Liver (tissue), 9 donors: ENCODE results near the gene PPM1J. TPM values are rescaled to one million over a fixed set of nuclear protein-coding genes. Genes with fewer than 3 reads are reported as not detected.

Experiments
- DNase-seq: peaks from one replicate; pipeline ENCODE4 v3.0.0-alpha.2; 2017; ENCODE audit warnings: low spot score
- H3K27ac ChIP-seq, 2 donors: one replicate each; pipeline ENCODE4 v1.7.0; 2013; ENCODE audit warnings: inconsistent platforms in 2 of 2, low read length in 2 of 2, control low read depth in 1 of 2, low read depth in 1 of 2, mild to moderate bottlenecking in 1 of 2
- H3K27me3 ChIP-seq, 4 donors: one replicate each; pipeline versions ENCODE4 v1.6.1 to v1.7.0; 2013; ENCODE audit warnings: low read length in 3 of 4, inconsistent platforms in 1 of 4, mild to moderate bottlenecking in 1 of 4, moderate library complexity in 1 of 4; ENCODE audit not compliant: control insufficient read depth in 4 of 4, insufficient read depth in 4 of 4
- H3K36me3 ChIP-seq, 4 donors: one replicate each; pipeline versions ENCODE4 v1.6.1 to v1.7.0; 2013; ENCODE audit warnings: low read length in 3 of 4, mild to moderate bottlenecking in 3 of 4, low read depth in 1 of 4, moderate library complexity in 1 of 4; ENCODE audit not compliant: control insufficient read depth in 4 of 4, insufficient read depth in 3 of 4
- H3K4me1 ChIP-seq, 4 donors: one replicate each; pipeline versions ENCODE4 v1.6.1 to v1.7.0; 2013; ENCODE audit warnings: low read length in 3 of 4, mild to moderate bottlenecking in 3 of 4, moderate library complexity in 1 of 4; ENCODE audit not compliant: control insufficient read depth in 4 of 4, insufficient read depth in 4 of 4
- H3K4me3 ChIP-seq, 3 donors: one replicate each; pipeline versions ENCODE4 v1.6.1 to v1.7.0; 2013; ENCODE audit warnings: low read length in 3 of 3, control low read depth in 1 of 3, low read depth in 1 of 3, mild to moderate bottlenecking in 1 of 3
- H3K9ac ChIP-seq, 2 donors: one replicate each; pipeline ENCODE4 v1.7.0; 2013; ENCODE audit warnings: low read length in 2 of 2, mild to moderate bottlenecking in 2 of 2, moderate library complexity in 2 of 2, control low read depth in 1 of 2, low read depth in 1 of 2
- H3K9me3 ChIP-seq, 4 donors: one replicate each; pipeline versions ENCODE4 v1.6.1 to v1.7.0; 2013; ENCODE audit warnings: low read length in 3 of 4; ENCODE audit not compliant: control insufficient read depth in 4 of 4
- ATF3 ChIP-seq: IDR thresholded peaks from 2 replicates; pipeline ENCODE4 v1.6.1; 2016; ENCODE audit warnings: antibody characterized with exemption
- CTCF ChIP-seq: fragments of 150-350 bp; IDR thresholded peaks from 2 replicates; pipeline ENCODE4 v1.5.1; 2017; ENCODE audit warnings: improper control_type of control experiment, low read depth, low read length; ENCODE audit not compliant: missing input control
- EGR1 ChIP-seq, 2 donors: IDR thresholded peaks; 2 replicates each; pipeline ENCODE4 v1.6.1; 2016 to 2018; ENCODE audit warnings: antibody characterized with exemption in 2 of 2, low read depth in 2 of 2
- FOXA1 ChIP-seq: IDR thresholded peaks from 2 replicates; pipeline ENCODE4 v1.6.1; 2016; ENCODE audit warnings: antibody characterized with exemption
- FOXA2 ChIP-seq: IDR thresholded peaks from 2 replicates; pipeline ENCODE4 v1.6.1; 2016; ENCODE audit warnings: antibody characterized with exemption
- GABPA ChIP-seq, 2 donors: IDR thresholded peaks in 1 of 2; conservative IDR thresholded peaks in 1 of 2; 2 replicates each; pipeline ENCODE4 v1.6.1; 2016; ENCODE audit warnings: antibody characterized with exemption in 2 of 2, mild to moderate bottlenecking in 1 of 2, moderate library complexity in 1 of 2
- HNF4A ChIP-seq, 2 donors: conservative IDR thresholded peaks; 2 replicates each; pipeline ENCODE4 v1.6.1; 2016; ENCODE audit warnings: antibody characterized with exemption in 2 of 2, mild to moderate bottlenecking in 2 of 2
- HNF4G ChIP-seq: IDR thresholded peaks from 2 replicates; pipeline ENCODE4 v1.6.1; 2016; ENCODE audit warnings: antibody characterized with exemption
- JUND ChIP-seq, 2 donors: IDR thresholded peaks; 2 replicates each; pipeline ENCODE4 v1.6.1; 2016; ENCODE audit warnings: antibody characterized with exemption in 2 of 2
- NR2F2 ChIP-seq: IDR thresholded peaks from 2 replicates; pipeline ENCODE4 v1.6.1; 2016; ENCODE audit warnings: antibody characterized with exemption
- RAD21 ChIP-seq, 2 donors: IDR thresholded peaks; 2 replicates each; pipeline ENCODE4 v1.6.1; 2016; ENCODE audit warnings: antibody characterized with exemption in 2 of 2, mild to moderate bottlenecking in 2 of 2
- REST ChIP-seq: IDR thresholded peaks from 2 replicates; pipeline ENCODE4 v1.6.1; 2016; ENCODE audit warnings: antibody characterized with exemption, mild to moderate bottlenecking
- RXRA ChIP-seq, 2 donors: IDR thresholded peaks; 2 replicates each; pipeline ENCODE4 v1.6.1; 2017 to 2018; ENCODE audit warnings: antibody characterized with exemption in 2 of 2, mild to moderate bottlenecking in 1 of 2
- SP1 ChIP-seq: IDR thresholded peaks from 2 replicates; pipeline ENCODE4 v1.6.1; 2018; ENCODE audit warnings: antibody characterized with exemption, mild to moderate bottlenecking
- TAF1 ChIP-seq: conservative IDR thresholded peaks from 2 replicates; pipeline ENCODE4 v1.6.1; 2016; ENCODE audit warnings: antibody characterized with exemption, mild to moderate bottlenecking
- YY1 ChIP-seq: IDR thresholded peaks from 2 replicates; pipeline ENCODE4 v1.6.1; 2016; ENCODE audit warnings: antibody characterized with exemption, mild to moderate bottlenecking
- ZBTB33 ChIP-seq: IDR thresholded peaks from 2 replicates; pipeline ENCODE4 v1.6.1; 2016; ENCODE audit warnings: antibody characterized with exemption
- WGBS: extraction: QIAGEN DNeasy Blood & Tissue Kit; methylation state at CpG from one replicate; pipeline ENCODE4 v1.1.7; 2013; 5-methylcytosine and 5-hydroxymethylcytosine counted together
- polyA plus RNA-seq, 2 donors: library from polyadenylated mRNA; stranded (reverse) in 1 of 2; unstranded in 1 of 2; fragments of 200-250 nt in 1 of 2; fragments of >200 nt in 1 of 2; fragmentation: Nextera tagmentation in 1 of 2; extraction: Ambion mirVana in 1 of 2; gene quantifications; one replicate each; pipeline versions ENCODE4 v1.2.1 to v1.2.3, GENCODE V29; 2013 to 2015
- total RNA-seq, 2 donors: library from RNA; depleted of rRNA; stranded (reverse); fragments of >200 nt; gene quantifications; one replicate each; pipeline ENCODE4 v1.2.3, GENCODE V29; 2014
- TF ChIP-seq, protein P1 (sequence below): IDR thresholded peaks from 2 replicates; pipeline ENCODE4 v1.6.1; 2016; ENCODE audit warnings: antibody characterized with exemption
- donor health status: healthy.
- donor health status: healthy.
- donor health status: healthy.
- donor health status: healthy.
- donor health status: healthy.

Gene PPM1J
- total and polyA plus RNA-seq, 4 donors = 0.08 to 0.17 TPM; not detected in 2

DNA sequence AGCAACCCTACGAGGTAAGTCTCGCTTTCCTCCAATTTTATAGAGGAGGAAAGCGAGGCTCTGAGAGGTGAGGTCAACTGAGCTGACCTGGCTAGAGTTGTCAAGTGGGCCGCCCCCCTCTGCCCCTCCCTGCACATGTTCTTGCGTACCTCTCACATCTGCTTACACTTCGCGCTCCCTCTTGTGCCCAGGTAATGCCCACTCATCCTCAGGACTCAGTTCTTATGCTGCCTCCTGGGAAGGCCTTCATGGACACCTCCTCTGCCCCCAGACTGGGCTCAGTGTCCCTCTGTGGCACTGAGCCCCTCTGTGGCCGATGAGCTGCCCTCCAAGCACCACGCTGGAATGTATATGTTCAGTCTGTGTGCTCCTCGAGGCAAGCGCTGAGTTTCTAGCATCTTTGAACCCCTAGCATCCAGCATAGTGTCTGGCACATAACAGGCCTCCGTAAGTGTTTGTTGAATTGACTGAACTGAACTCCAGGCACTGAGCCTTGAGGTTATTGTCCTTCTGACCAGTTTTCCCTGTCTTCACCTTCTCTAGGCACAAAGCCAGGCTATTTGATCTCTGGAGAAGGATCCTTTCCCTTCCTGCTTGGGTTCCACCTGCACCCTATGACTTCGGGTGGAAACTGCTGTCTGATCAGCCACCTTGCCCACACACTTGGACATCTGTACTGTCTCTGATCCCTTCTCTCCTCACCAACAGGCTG lies 27.2 kb downstream of the PPM1J start:
- Histone ChIP-seq H3K4me1 (no peaks in the 10 kb centered on the region), H3K9ac (no peak overlapping the region), H3K36me3 (peaks cover 4 to 28% (median 19%) of the 10 kb centered on the region in 4 donors), H3K27me3 (no peaks in the 10 kb centered on the region), H3K4me3 (no peak overlapping the region), H3K9me3 (no peaks in the 10 kb centered on the region), H3K27ac (no peak overlapping the region)
- TF ChIP-seq REST (no peak), CTCF (no peak), RXRA (IDR thresholded peaks at IDR 0.05) (no peak)
- 89% methylated on average over 13 of the region's 13 CpGs for whole genome bisulfite sequencing
- no peak for DNase-seq

DNA sequence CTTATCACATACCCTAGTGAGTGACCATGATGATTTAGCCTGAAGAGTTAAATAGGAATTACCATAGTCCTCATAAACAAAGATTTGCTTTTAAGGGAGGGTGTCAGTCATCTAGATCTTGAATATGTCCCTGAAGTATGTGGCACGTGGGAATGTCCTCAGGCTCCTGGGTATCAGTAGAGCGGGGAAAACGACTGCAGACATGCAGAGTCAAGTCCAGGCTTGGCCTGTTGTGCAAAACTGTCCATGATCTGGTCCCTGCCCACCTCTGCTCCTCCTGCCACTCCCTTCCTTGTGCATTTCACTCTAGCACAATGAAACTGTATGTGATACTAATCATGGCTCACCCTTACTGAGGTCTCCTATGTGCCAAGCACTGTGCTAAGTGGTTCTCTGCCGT lies 27.8 kb downstream of the PPM1J start:
- Histone ChIP-seq H3K36me3 (peaks cover 4 to 22% (median 17%) of the 10 kb centered on the region in 4 donors), H3K27me3 (no peaks in the 10 kb centered on the region), H3K4me1 (no peaks in the 10 kb centered on the region), H3K27ac (no peak overlapping the region), H3K9ac (no peak overlapping the region), H3K9me3 (no peaks in the 10 kb centered on the region), H3K4me3 (no peak overlapping the region)
- WGBS = 92% methylated on average over 4 of the region's 4 CpGs
- no peak for TF ChIP-seq EGR1 (IDR thresholded peaks at IDR 0.05; ENCODE audit: low read depth in 2 of 2)
- TF ChIP-seq FOXA2 = no peak
- TF ChIP-seq TAF1 = no peak
- TF ChIP-seq REST = no peak
- TF ChIP-seq, protein P1, sequence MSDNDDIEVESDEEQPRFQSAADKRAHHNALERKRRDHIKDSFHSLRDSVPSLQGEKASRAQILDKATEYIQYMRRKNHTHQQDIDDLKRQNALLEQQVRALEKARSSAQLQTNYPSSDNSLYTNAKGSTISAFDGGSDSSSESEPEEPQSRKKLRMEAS = no peak
- no peak for TF ChIP-seq SP1
- TF ChIP-seq ZBTB33 = no peak
- no peak for TF ChIP-seq FOXA1
- no peak for TF ChIP-seq YY1
- no peak for TF ChIP-seq ATF3
- TF ChIP-seq HNF4G = no peak
- no peak for TF ChIP-seq CTCF
- no peak for TF ChIP-seq RAD21 (IDR thresholded peaks at IDR 0.05)
- no peak for TF ChIP-seq JUND (IDR thresholded peaks at IDR 0.05)
- no peak for TF ChIP-seq GABPA (IDR thresholded peaks at IDR 0.05 in 1 of 2, conservative IDR thresholded peaks at IDR 0.05 in 1 of 2)
- no peak for TF ChIP-seq NR2F2
- TF ChIP-seq HNF4A (conservative IDR thresholded peaks at IDR 0.05) = no peak
- TF ChIP-seq RXRA (IDR thresholded peaks at IDR 0.05) = no peak
- no peak for DNase-seq
